Esophagus muscularis mucosa (tissue), 4 donors: ENCODE results near the gene BRSK1.

Experiments used
- CTCF ChIP-seq, 3 experiments: fragments of 200-600 bp in 2 of 3; fragments of 450-650 bp in 1 of 3; sonication (generic) in 2 of 3; IDR thresholded peaks; one replicate each; pipeline ENCODE4 v1.5.1; 2017 to 2019; ENCODE audit warnings: antibody characterized with exemption in 3 of 3, mild to moderate bottlenecking in 2 of 3, moderate library complexity in 1 of 3
- EP300 ChIP-seq: sonication (generic); formaldehyde crosslinking; IDR thresholded peaks from one replicate; pipeline ENCODE4 v1.6.1; 2017; ENCODE audit warnings: antibody characterized with exemption
- POLR2A ChIP-seq: fragments of 450-650 bp; IDR thresholded peaks from one replicate; pipeline ENCODE4 v1.6.1; 2017; ENCODE audit warnings: antibody characterized with exemption, moderate library complexity, mild to moderate bottlenecking, low read depth
- POLR2AphosphoS5 ChIP-seq, 2 donors: sonication (generic); formaldehyde crosslinking; IDR thresholded peaks; one replicate each; pipeline ENCODE4 v1.6.1; 2017; ENCODE audit warnings: antibody characterized with exemption in 2 of 2

- TF ChIP-seq POLR2A, result no peak
- no peak for TF ChIP-seq EP300
- no peak for TF ChIP-seq CTCF (IDR thresholded peaks at IDR 0.05)
- no peak for TF ChIP-seq POLR2AphosphoS5 (IDR thresholded peaks at IDR 0.05)
Measured at GRCh38 chr19:55344444-55344843, 60.6 kb downstream of the BRSK1 start.
